ENCODE results near the gene RAB3A. TPM values are rescaled to one million over a fixed set of nuclear protein-coding genes. Genes with fewer than 3 reads are reported as not detected.

RAB3A gene
- total RNA-seq, 1 experiment from 2014 or later = 10.6 TPM

DNA sequence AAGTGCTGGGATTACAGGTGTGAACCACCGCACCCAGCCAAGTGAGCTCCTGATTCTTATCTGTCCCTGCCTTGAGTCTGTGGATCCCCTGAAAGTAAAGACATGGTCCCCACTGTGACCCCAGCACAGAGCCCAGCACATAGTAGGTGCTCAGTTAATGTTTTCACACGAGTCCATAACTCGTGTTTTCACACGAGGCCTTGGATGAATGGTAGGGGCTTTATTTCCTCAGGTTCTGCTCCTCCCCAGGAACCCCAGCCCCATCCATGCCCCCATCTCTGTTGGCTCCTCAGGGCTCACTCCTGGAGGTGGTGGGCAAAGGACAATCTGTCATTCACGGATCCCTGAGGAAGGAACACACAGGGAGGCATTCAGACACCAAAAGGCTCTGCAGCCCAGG lies 46.0 kb upstream of the RAB3A start:
- no peaks in the 10 kb centered on the region for H3K9me3 ChIP-seq (ENCODE audit: control insufficient read depth in 1 of 2, insufficient read depth in 1 of 2, low read depth in 1 of 2, low read length in 2 of 2)
- H4K20me1 ChIP-seq (ENCODE audit: insufficient read depth) = no peaks in the 10 kb centered on the region
- no peak overlapping the region for H3K4me2 ChIP-seq (ENCODE audit: low read length)
- H3K79me2 ChIP-seq (ENCODE audit: insufficient read depth, low read length) = no peaks in the 10 kb centered on the region
- RAD21 ChIA-PET (ENCODE audit: low non-redundant PET in 1 of 2, low total read pairs in 2 of 2, uncharacterized antibody in 2 of 2, unreplicated experiment in 2 of 2) = interaction anchor here in 1 of 2 experiments (1.0 kb wide), 1 partner anchor 41 kb away, joined by 3 read pairs; no protein-coding TSS in a partner anchor
- ATAC-seq = no peak
- H3K4me1 ChIP-seq (ENCODE audit: control insufficient read depth in 1 of 2, insufficient read depth in 2 of 2, low read length in 2 of 2) = peaks cover 0 to 21% of the 10 kb centered on the region in 2 experiments; a peak in 1 of 4 replicates
- intact Hi-C loops (cut with micrococcal nuclease) = loop anchor here (2.0 to 10.0 kb wide), 2 partner anchors 137 to 315 kb away; partner anchors contain the start of gene CCDC124
- TF ChIP-seq, protein P1, sequence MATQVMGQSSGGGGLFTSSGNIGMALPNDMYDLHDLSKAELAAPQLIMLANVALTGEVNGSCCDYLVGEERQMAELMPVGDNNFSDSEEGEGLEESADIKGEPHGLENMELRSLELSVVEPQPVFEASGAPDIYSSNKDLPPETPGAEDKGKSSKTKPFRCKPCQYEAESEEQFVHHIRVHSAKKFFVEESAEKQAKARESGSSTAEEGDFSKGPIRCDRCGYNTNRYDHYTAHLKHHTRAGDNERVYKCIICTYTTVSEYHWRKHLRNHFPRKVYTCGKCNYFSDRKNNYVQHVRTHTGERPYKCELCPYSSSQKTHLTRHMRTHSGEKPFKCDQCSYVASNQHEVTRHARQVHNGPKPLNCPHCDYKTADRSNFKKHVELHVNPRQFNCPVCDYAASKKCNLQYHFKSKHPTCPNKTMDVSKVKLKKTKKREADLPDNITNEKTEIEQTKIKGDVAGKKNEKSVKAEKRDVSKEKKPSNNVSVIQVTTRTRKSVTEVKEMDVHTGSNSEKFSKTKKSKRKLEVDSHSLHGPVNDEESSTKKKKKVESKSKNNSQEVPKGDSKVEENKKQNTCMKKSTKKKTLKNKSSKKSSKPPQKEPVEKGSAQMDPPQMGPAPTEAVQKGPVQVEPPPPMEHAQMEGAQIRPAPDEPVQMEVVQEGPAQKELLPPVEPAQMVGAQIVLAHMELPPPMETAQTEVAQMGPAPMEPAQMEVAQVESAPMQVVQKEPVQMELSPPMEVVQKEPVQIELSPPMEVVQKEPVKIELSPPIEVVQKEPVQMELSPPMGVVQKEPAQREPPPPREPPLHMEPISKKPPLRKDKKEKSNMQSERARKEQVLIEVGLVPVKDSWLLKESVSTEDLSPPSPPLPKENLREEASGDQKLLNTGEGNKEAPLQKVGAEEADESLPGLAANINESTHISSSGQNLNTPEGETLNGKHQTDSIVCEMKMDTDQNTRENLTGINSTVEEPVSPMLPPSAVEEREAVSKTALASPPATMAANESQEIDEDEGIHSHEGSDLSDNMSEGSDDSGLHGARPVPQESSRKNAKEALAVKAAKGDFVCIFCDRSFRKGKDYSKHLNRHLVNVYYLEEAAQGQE (IDR thresholded peaks at IDR 0.05; ENCODE audit: low read depth) = no peak
- no peak for TF ChIP-seq CBX3 (IDR thresholded peaks at IDR 0.05; ENCODE audit: low read depth)
- TF ChIP-seq POLR2AphosphoS5 (IDR thresholded peaks at IDR 0.05; ENCODE audit: low read depth, low read length) = no peak
- no peak for TF ChIP-seq JUND (IDR thresholded peaks at IDR 0.05)
- no peak for TF ChIP-seq RAD21 (IDR thresholded peaks at IDR 0.05; ENCODE audit: low read depth)
- TF ChIP-seq SIN3A (IDR thresholded peaks at IDR 0.05; ENCODE audit: low read depth) = no peak
- TF ChIP-seq EZH2 (IDR thresholded peaks at IDR 0.05) = no peak
- TF ChIP-seq FOSL1 (IDR thresholded peaks at IDR 0.05; ENCODE audit: low read depth) = no peak
- no peak for TF ChIP-seq POLR2A (IDR thresholded peaks at IDR 0.05; ENCODE audit: borderline replicate concordance, extremely low read depth, insufficient read depth, insufficient read length)
- TF ChIP-seq, protein P2, sequence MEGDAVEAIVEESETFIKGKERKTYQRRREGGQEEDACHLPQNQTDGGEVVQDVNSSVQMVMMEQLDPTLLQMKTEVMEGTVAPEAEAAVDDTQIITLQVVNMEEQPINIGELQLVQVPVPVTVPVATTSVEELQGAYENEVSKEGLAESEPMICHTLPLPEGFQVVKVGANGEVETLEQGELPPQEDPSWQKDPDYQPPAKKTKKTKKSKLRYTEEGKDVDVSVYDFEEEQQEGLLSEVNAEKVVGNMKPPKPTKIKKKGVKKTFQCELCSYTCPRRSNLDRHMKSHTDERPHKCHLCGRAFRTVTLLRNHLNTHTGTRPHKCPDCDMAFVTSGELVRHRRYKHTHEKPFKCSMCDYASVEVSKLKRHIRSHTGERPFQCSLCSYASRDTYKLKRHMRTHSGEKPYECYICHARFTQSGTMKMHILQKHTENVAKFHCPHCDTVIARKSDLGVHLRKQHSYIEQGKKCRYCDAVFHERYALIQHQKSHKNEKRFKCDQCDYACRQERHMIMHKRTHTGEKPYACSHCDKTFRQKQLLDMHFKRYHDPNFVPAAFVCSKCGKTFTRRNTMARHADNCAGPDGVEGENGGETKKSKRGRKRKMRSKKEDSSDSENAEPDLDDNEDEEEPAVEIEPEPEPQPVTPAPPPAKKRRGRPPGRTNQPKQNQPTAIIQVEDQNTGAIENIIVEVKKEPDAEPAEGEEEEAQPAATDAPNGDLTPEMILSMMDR (IDR thresholded peaks at IDR 0.05 in 2 of 3, conservative IDR thresholded peaks at IDR 0.05 in 1 of 3; ENCODE audit: borderline replicate concordance in 1 of 3, insufficient read depth in 1 of 3, low read depth in 2 of 3, low read length in 2 of 3) = no peak
- TF ChIP-seq EGR1 (IDR thresholded peaks at IDR 0.05; ENCODE audit: low read depth) = no peak
- H3K27ac ChIP-seq (ENCODE audit: low read depth, low read length) = no peak overlapping the region
- H3K36me3 ChIP-seq (ENCODE audit: control insufficient read depth in 1 of 2, insufficient read depth in 2 of 2, low read length in 2 of 2) = no peaks in the 10 kb centered on the region
- no peaks in the 10 kb centered on the region for H3K27me3 ChIP-seq (ENCODE audit: insufficient read depth, low read length)
- DNase-seq (ENCODE audit: low read depth, low spot score) = no peak
- POLR2A ChIA-PET = interaction anchor here (1.2 kb wide), 1 partner anchor 32 kb away, joined by 5 read pairs; the partner anchor contains the start of gene JUND
- H3K4me3 ChIP-seq (replicated peaks in 1 of 2; ENCODE audit: low read depth in 1 of 2, low read length in 2 of 2) = no peak overlapping the region
- BruUV-seq (replicated peaks) = no TSS peak
- CTCF ChIA-PET = interaction anchor here (1.0 to 7.0 kb wide), 4 partner anchors 25 to 244 kb away, joined by 3 to 106 read pairs (median 3); partner anchors contain the start of gene RAB3A
- no peak overlapping the region for H2AFZ ChIP-seq (ENCODE audit: low read depth, low read length, poor library complexity, severe bottlenecking)
- H3K9me2 ChIP-seq (ENCODE audit: insufficient read depth) = no peaks in the 10 kb centered on the region
- H3K9ac ChIP-seq (ENCODE audit: low read length) = no peak overlapping the region
